Measurements from ENCODE around the gene KY. TPM values are rescaled to one million over a fixed set of nuclear protein-coding genes. Genes with fewer than 3 reads are reported as not detected.

Gene KY
- total RNA-seq, 2 experiments from 2014 or later, result not detected

DNA sequence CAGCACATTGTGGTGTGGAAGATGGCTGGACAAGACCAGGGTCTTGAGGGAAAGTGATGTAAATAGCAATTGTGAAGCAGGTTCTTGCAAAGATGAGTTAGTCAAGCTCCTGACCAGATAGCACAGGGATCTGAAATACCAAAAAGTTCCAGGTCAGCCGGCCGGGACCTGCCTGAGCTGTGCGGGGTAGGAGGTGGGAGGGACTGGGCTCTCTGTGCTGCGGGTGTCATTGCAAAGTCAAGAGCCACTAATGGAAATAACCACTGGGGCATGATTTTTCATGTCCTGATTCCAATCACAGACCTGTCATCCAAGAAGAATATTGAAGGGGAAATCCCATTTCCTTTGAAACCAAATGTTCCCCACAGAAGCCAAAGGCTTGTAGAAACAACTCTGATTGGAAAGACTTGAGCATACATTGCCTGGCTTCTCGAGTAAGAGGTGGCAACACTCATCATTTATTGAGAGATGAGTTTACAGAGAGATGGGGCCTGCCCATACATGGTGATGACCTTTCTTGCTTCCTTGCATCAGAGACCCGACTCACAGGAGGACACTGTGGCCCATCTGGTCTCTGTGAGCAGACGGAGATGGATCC, 44.2 kb upstream of the KY start:
- BruUV-seq (replicated peaks), result no TSS peak
- Histone ChIP-seq H2AFZ (ENCODE audit: low read length) (no peak overlapping the region), H3K36me3 (ENCODE audit: insufficient read depth, low read length) (no peaks in the 10 kb centered on the region), H3K27ac (ENCODE audit: low read depth, low read length, poor library complexity, severe bottlenecking) (no peak overlapping the region), H3K4me1 (ENCODE audit: insufficient read depth, low read length, poor library complexity, severe bottlenecking) (no peaks in the 10 kb centered on the region), H3K9me3 (ENCODE audit: low read length) (no peaks in the 10 kb centered on the region), H3K4me3 (ENCODE audit: low read depth, low read length, poor library complexity, severe bottlenecking) (no peak overlapping the region), H4K20me1 (ENCODE audit: insufficient read depth, low read length) (no peaks in the 10 kb centered on the region), H3K4me2 (ENCODE audit: low read length) (no peak overlapping the region), H3K9me2 (ENCODE audit: insufficient read depth, low read length) (no peaks in the 10 kb centered on the region), H3K79me2 (ENCODE audit: insufficient read depth, low read depth, low read length) (no peaks in the 10 kb centered on the region)
- CTCF ChIA-PET (ENCODE audit: unreplicated experiment), result no interaction called here
- TF ChIP-seq, protein P1, sequence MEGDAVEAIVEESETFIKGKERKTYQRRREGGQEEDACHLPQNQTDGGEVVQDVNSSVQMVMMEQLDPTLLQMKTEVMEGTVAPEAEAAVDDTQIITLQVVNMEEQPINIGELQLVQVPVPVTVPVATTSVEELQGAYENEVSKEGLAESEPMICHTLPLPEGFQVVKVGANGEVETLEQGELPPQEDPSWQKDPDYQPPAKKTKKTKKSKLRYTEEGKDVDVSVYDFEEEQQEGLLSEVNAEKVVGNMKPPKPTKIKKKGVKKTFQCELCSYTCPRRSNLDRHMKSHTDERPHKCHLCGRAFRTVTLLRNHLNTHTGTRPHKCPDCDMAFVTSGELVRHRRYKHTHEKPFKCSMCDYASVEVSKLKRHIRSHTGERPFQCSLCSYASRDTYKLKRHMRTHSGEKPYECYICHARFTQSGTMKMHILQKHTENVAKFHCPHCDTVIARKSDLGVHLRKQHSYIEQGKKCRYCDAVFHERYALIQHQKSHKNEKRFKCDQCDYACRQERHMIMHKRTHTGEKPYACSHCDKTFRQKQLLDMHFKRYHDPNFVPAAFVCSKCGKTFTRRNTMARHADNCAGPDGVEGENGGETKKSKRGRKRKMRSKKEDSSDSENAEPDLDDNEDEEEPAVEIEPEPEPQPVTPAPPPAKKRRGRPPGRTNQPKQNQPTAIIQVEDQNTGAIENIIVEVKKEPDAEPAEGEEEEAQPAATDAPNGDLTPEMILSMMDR (conservative IDR thresholded peaks at IDR 0.05; ENCODE audit: low read length), result no peak
- TF ChIP-seq EZH2phosphoT487 (IDR thresholded peaks at IDR 0.05; ENCODE audit: borderline replicate concordance, low read depth, low read length), result no peak
- no peak for DNase-seq (ENCODE audit: low spot score)
- POLR2A ChIA-PET, result no interaction called here
- intact Hi-C loops (cut with micrococcal nuclease; ENCODE audit: unreplicated experiment), result no loop called here

GRCh38 chr3:134694466-134694865, 43.6 kb upstream of the KY start:
- H3K4me2 ChIP-seq (ENCODE audit: low read length), result no peak overlapping the region
- no peaks in the 10 kb centered on the region for H4K20me1 ChIP-seq (ENCODE audit: insufficient read depth, low read length)
- no peak overlapping the region for H3K4me3 ChIP-seq (ENCODE audit: low read depth, low read length, poor library complexity, severe bottlenecking)
- no peaks in the 10 kb centered on the region for H3K36me3 ChIP-seq (ENCODE audit: insufficient read depth, low read length)
- H3K9me3 ChIP-seq (ENCODE audit: low read length), result no peaks in the 10 kb centered on the region
- H3K4me1 ChIP-seq (ENCODE audit: insufficient read depth, low read length, poor library complexity, severe bottlenecking), result no peaks in the 10 kb centered on the region
- BruUV-seq (replicated peaks), result no TSS peak
- TF ChIP-seq EZH2phosphoT487 (IDR thresholded peaks at IDR 0.05; ENCODE audit: borderline replicate concordance, low read depth, low read length), result no peak
- TF ChIP-seq, protein P1 (conservative IDR thresholded peaks at IDR 0.05; ENCODE audit: low read length), result no peak
- H3K27ac ChIP-seq (ENCODE audit: low read depth, low read length, poor library complexity, severe bottlenecking), result no peak overlapping the region
- no peak overlapping the region for H2AFZ ChIP-seq (ENCODE audit: low read length)
- no peaks in the 10 kb centered on the region for H3K79me2 ChIP-seq (ENCODE audit: insufficient read depth, low read depth, low read length)
- no peak for DNase-seq (ENCODE audit: low spot score)
- intact Hi-C loops (cut with micrococcal nuclease; ENCODE audit: unreplicated experiment), result no loop called here
- H3K9me2 ChIP-seq (ENCODE audit: insufficient read depth, low read length), result no peaks in the 10 kb centered on the region
- ChIA-PET POLR2A (no interaction called here), CTCF (ENCODE audit: unreplicated experiment) (no interaction called here)

GRCh38 chr3:134693804-134694203, 43.0 kb upstream of the KY start:
- Histone ChIP-seq H3K9me2 (ENCODE audit: insufficient read depth, low read length) (no peaks in the 10 kb centered on the region), H3K4me3 (ENCODE audit: low read depth, low read length, poor library complexity, severe bottlenecking) (no peak overlapping the region), H3K36me3 (ENCODE audit: insufficient read depth, low read length) (no peaks in the 10 kb centered on the region), H3K79me2 (ENCODE audit: insufficient read depth, low read depth, low read length) (no peaks in the 10 kb centered on the region), H3K4me2 (ENCODE audit: low read length) (no peak overlapping the region), H2AFZ (ENCODE audit: low read length) (no peak overlapping the region), H3K27ac (ENCODE audit: low read depth, low read length, poor library complexity, severe bottlenecking) (no peak overlapping the region), H3K9me3 (ENCODE audit: low read length) (no peaks in the 10 kb centered on the region), H4K20me1 (ENCODE audit: insufficient read depth, low read length) (no peaks in the 10 kb centered on the region), H3K4me1 (ENCODE audit: insufficient read depth, low read length, poor library complexity, severe bottlenecking) (no peaks in the 10 kb centered on the region)
- intact Hi-C loops (cut with micrococcal nuclease; ENCODE audit: unreplicated experiment), result no loop called here
- TF ChIP-seq, protein P1 (conservative IDR thresholded peaks at IDR 0.05; ENCODE audit: low read length), result no peak
- TF ChIP-seq EZH2phosphoT487 (IDR thresholded peaks at IDR 0.05; ENCODE audit: borderline replicate concordance, low read depth, low read length), result no peak
- ChIA-PET POLR2A (no interaction called here), CTCF (ENCODE audit: unreplicated experiment) (no interaction called here)
- no peak for DNase-seq (ENCODE audit: low spot score)
- BruUV-seq (replicated peaks), result no TSS peak

Data from OCI-LY7 (cell line).